Uterus (tissue), 4 donors: Measurements from ENCODE around the gene KPNA3. TPM values are rescaled to one million over a fixed set of nuclear protein-coding genes. Genes with fewer than 3 reads are reported as not detected.
A peak's percentile ranks its signal among the peaks of the same experiment; 100 is the strongest.

Experiments used
- DNase-seq, 2 donors: peaks; one replicate each; pipeline ENCODE4 v3.0.0-alpha.2; 2019 to 2020
- H3K27ac ChIP-seq, 2 donors: fragments of 200-600 bp; sonication (generic); 1 replicate in 1 of 2; 2 replicates in 1 of 2; pipeline ENCODE4 v1.5.1; 2016 to 2018
- H3K27me3 ChIP-seq, 2 donors: fragments of 200-600 bp; sonication (generic); one replicate each; pipeline ENCODE4 v1.5.1; 2018 to 2019; ENCODE audit warnings: control low read depth in 1 of 2
- H3K36me3 ChIP-seq, 2 donors: fragments of 200-600 bp; sonication (generic); one replicate each; pipeline ENCODE4 v1.5.1; 2019; ENCODE audit warnings: control low read depth in 1 of 2
- H3K4me1 ChIP-seq, 2 donors: fragments of 200-600 bp; sonication (generic); one replicate each; pipeline ENCODE4 v1.5.1; 2018 to 2019; ENCODE audit warnings: control low read depth in 1 of 2
- H3K4me3 ChIP-seq, 2 donors: fragments of 200-600 bp; sonication (generic); 1 replicate in 1 of 2; 2 replicates in 1 of 2; pipeline ENCODE4 v1.5.1; 2018 to 2019; ENCODE audit warnings: mild to moderate bottlenecking in 1 of 2
- H3K9me3 ChIP-seq, 2 donors: fragments of 200-600 bp; sonication (generic); one replicate each; pipeline ENCODE4 v1.5.1; 2019; ENCODE audit warnings: control low read depth in 1 of 2
- POLR2A ChIP-seq, 2 donors: fragments of 450-650 bp; IDR thresholded peaks; one replicate each; pipeline ENCODE4 v1.6.1; 2016; ENCODE audit warnings: antibody characterized with exemption in 2 of 2, mild to moderate bottlenecking in 1 of 2, moderate library complexity in 1 of 2
- intact Hi-C: fragments of 100-400 bp; cut with DNase I; formaldehyde crosslinking; loops from one replicate; pipeline ENCODE4 v1.15.1; 2023; ENCODE audit warnings: low total_unique reads
- total RNA-seq, 4 donors: library from RNA; depleted of rRNA in 3 of 4; stranded (reverse); fragments of >200 nt in 3 of 4; gene quantifications; one replicate each; pipeline versions ENCODE4 v1.1.0 to v1.2.4, GENCODE V29; 2014 to 2023
- TF ChIP-seq, protein P1 (sequence below), 4 experiments: fragments of 200-600 bp in 2 of 4; fragments of 450-650 bp in 2 of 4; sonication (generic) in 2 of 4; IDR thresholded peaks; one replicate each; pipeline ENCODE4 v1.5.1; 2016 to 2019; ENCODE audit warnings: antibody characterized with exemption in 4 of 4, mild to moderate bottlenecking in 2 of 4, moderate library complexity in 1 of 4
- donor health status: DM: yes; HTN: yes; CAD: no.

Gene KPNA3
- total RNA-seq, 4 donors from 2014 or later, result 9.1 to 49.2 (median 30.3) TPM

DNA sequence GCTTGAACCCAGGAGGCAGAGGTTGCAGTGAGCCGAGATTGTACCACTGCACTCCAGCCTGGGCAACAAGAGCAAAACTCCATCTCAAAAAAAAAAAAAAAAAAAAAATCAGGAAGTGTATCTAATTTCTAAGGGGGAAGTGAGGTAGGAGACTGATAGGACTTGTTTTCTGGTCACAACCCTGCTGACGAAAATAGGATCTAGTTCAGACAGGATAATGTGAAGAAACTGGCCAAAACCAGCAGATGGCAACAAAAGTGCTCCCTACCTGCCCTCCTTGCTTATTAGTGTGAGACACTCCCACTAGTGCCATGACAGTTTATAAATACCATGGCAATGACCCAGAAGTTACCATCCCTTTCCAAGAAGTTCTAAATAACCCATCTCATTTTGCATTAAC, 36.0 kb upstream of the KPNA3 start:
- Histone ChIP-seq H3K4me3 (no peak overlapping the region), H3K36me3 (no peaks in the 10 kb centered on the region), H3K27ac (no peak overlapping the region), H3K27me3 (no peaks in the 10 kb centered on the region), H3K4me1 (no peaks in the 10 kb centered on the region), H3K9me3 (no peaks in the 10 kb centered on the region)
- intact Hi-C loops, result no loop called here
- no peak for DNase-seq
- TF ChIP-seq POLR2A (IDR thresholded peaks at IDR 0.05), result no peak
- TF ChIP-seq, protein P1, sequence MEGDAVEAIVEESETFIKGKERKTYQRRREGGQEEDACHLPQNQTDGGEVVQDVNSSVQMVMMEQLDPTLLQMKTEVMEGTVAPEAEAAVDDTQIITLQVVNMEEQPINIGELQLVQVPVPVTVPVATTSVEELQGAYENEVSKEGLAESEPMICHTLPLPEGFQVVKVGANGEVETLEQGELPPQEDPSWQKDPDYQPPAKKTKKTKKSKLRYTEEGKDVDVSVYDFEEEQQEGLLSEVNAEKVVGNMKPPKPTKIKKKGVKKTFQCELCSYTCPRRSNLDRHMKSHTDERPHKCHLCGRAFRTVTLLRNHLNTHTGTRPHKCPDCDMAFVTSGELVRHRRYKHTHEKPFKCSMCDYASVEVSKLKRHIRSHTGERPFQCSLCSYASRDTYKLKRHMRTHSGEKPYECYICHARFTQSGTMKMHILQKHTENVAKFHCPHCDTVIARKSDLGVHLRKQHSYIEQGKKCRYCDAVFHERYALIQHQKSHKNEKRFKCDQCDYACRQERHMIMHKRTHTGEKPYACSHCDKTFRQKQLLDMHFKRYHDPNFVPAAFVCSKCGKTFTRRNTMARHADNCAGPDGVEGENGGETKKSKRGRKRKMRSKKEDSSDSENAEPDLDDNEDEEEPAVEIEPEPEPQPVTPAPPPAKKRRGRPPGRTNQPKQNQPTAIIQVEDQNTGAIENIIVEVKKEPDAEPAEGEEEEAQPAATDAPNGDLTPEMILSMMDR (IDR thresholded peaks at IDR 0.05), result no peak

DNA sequence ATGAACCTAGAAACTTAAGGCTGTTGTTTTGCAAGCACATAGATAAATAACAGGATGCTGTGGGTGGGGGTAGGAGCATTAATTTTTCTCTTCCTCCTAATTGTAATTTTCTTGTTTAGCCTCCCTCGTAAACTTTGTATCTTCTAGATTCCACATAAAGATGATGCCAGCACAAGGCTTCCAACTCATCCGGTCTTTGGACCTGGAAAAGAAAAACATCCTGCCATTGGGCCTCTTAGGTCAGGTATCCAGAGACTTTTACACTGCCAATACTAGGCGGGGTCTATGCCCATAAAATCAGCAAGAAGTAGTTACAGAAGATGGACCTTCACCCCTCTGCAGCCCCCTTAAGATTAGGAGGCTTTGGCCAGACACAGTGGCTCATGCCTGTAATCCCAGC, 35.4 kb upstream of the KPNA3 start:
- intact Hi-C loops, result no loop called here
- H3K27ac ChIP-seq, result peak overlapping the region in 1 of 2 donors; percentile 27

DNA sequence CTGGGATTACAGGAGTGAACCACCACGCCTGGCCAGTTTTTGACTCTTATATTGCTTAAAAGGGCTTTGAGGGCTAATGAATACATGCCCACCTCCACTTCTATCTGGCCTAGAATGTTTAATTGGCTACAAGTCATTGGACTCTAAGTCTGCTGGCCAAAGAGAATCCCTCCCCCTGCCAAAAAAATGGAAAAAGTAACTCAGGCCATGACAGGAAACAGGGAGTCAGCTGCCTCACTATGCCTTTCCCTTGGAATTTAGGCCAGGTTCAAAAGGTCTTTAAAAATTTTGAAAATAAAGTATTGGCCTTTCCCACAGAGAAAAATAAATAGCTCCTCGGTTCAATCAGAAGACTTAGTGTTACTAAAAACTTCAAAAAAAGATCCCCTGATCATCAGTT, 34.9 kb upstream of the KPNA3 start:
- intact Hi-C loops, result no loop called here
- H3K9me3 ChIP-seq, result no peaks in the 10 kb centered on the region
- no peaks in the 10 kb centered on the region for H3K36me3 ChIP-seq
- H3K4me1 ChIP-seq, result no peaks in the 10 kb centered on the region
- no peaks in the 10 kb centered on the region for H3K27me3 ChIP-seq
- TF ChIP-seq, protein P1 (IDR thresholded peaks at IDR 0.05), result no peak
- TF ChIP-seq POLR2A (IDR thresholded peaks at IDR 0.05), result no peak
- peak overlapping the region in 1 of 2 donors; percentile 27 for H3K27ac ChIP-seq
- H3K4me3 ChIP-seq, result no peak overlapping the region
- no peak for DNase-seq

More for the DNA sequence above, 35.4 kb upstream of the KPNA3 start:
- Histone ChIP-seq H3K36me3 (no peaks in the 10 kb centered on the region), H3K4me3 (no peak overlapping the region), H3K9me3 (no peaks in the 10 kb centered on the region), H3K27me3 (no peaks in the 10 kb centered on the region), H3K4me1 (no peaks in the 10 kb centered on the region)
- no peak for TF ChIP-seq POLR2A (IDR thresholded peaks at IDR 0.05)
- TF ChIP-seq, protein P1 (IDR thresholded peaks at IDR 0.05), result no peak
- DNase-seq, result no peak

DNA sequence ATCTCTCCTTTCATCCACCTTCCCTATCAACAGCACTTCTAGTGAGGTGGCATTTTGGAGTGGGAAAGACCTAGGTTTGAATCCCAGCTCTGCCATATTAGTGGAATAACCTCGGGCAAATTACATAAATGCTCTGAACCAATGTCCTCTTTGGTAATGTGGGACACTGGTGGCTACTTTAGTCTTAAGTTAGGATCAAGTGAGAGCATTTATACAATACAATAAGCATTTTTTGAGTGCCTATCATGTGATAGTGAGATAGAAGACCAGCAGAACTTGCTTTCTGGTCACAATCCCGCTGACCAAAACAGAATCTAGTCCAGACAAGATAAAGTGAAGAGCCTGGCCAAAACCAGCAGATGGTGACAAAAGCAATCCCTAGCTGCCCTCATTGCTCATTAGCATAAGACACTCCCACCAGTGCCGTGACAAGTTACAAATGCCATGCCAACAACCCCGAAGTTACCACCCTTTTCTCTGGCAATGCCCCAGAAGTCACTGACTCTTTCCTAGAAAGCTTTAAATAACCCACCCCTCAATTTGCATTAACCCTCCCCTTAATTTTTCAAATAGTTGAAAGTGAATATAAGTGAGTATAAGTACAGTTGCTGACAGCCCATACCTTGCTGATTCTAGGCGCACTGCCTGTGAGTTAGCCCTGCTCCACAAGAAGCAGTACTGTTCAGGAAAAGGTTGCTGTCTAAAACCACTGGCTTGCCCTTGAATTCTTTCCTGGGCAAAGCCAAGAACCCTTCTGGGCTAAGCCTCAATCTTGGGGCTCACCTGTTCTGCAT, 28.9 kb upstream of the KPNA3 start:
- DNase-seq, result no peak
- intact Hi-C loops, result no loop called here

More for the DNA sequence above, 28.9 kb upstream of the KPNA3 start:
- no peak overlapping the region for H3K27ac ChIP-seq
- H3K4me1 ChIP-seq, result no peaks in the 10 kb centered on the region
- H3K27me3 ChIP-seq, result no peaks in the 10 kb centered on the region
- no peaks in the 10 kb centered on the region for H3K36me3 ChIP-seq
- TF ChIP-seq, protein P1 (IDR thresholded peaks at IDR 0.05), result no peak
- no peak for TF ChIP-seq POLR2A (IDR thresholded peaks at IDR 0.05)
- no peaks in the 10 kb centered on the region for H3K9me3 ChIP-seq
- no peak overlapping the region for H3K4me3 ChIP-seq
